ENCODE results near the gene ITGB1. TPM values are rescaled to one million over a fixed set of nuclear protein-coding genes. Genes with fewer than 3 reads are reported as not detected.

Gene ITGB1
- total RNA-seq, 2 experiments from 2014 or later: 45.1 to 45.4 TPM

- no peaks in the 10 kb centered on the region for H3K9me3 Mint-ChIP-seq
Measured at GRCh38 chr10:32972929-32973328, 14.9 kb upstream of the ITGB1 start.

GRCh38 chr10:32972460-32972859, 14.4 kb upstream of the ITGB1 start:
- Mint-ChIP-seq H3K36me3 (ENCODE audit: low read depth) (no peaks in the 10 kb centered on the region), H3K4me3 (no peak overlapping the region), H3K27me3 (no peaks in the 10 kb centered on the region), H3K27ac (no peak overlapping the region), H3K9me3 (no peaks in the 10 kb centered on the region), H3K4me1 (ENCODE audit: low read depth) (peaks cover 11% of the 10 kb centered on the region)
- CTCF ChIA-PET: interaction anchor here (2.0 kb wide), 1 partner anchor 8 kb away, joined by 8 read pairs; no protein-coding TSS in a partner anchor
- intact Hi-C loops (cut with micrococcal nuclease): no loop called here
- no peak for ATAC-seq
- DNase-seq: no peak
- POLR2A ChIA-PET: interaction anchor here (1.7 kb wide), 1 partner anchor 15 kb away, joined by 5 read pairs; no protein-coding TSS in a partner anchor
- TF ChIP-seq CTCF (IDR thresholded peaks at IDR 0.05): no peak

More at GRCh38 chr10:32972929-32973328, 14.9 kb upstream of the ITGB1 start:
- Mint-ChIP-seq H3K27ac (no peak overlapping the region), H3K4me3 (no peak overlapping the region), H3K36me3 (ENCODE audit: low read depth) (no peaks in the 10 kb centered on the region), H3K4me1 (ENCODE audit: low read depth) (peaks cover 11% of the 10 kb centered on the region), H3K27me3 (no peaks in the 10 kb centered on the region)
- TF ChIP-seq CTCF (IDR thresholded peaks at IDR 0.05): no peak
- no peak for DNase-seq
- intact Hi-C loops (cut with micrococcal nuclease): no loop called here
- no peak for ATAC-seq
- CTCF ChIA-PET: no interaction called here
- POLR2A ChIA-PET: no interaction called here

- ChIA-PET CTCF (interaction anchor here (1.1 to 2.0 kb wide), 3 partner anchors 9 to 12 kb away, joined by 4 to 8 read pairs (median 4); no protein-coding TSS in a partner anchor), POLR2A (interaction anchor here (1.7 kb wide), 1 partner anchor 14 kb away, joined by 5 read pairs; no protein-coding TSS in a partner anchor)
- Mint-ChIP-seq H3K27me3 (no peaks in the 10 kb centered on the region), H3K4me1 (ENCODE audit: low read depth) (peaks cover 11% of the 10 kb centered on the region), H3K9me3 (no peaks in the 10 kb centered on the region), H3K4me3 (no peak overlapping the region), H3K27ac (no peak overlapping the region), H3K36me3 (ENCODE audit: low read depth) (no peaks in the 10 kb centered on the region)
- no peak for TF ChIP-seq CTCF (IDR thresholded peaks at IDR 0.05)
- intact Hi-C loops (cut with micrococcal nuclease): no loop called here
- no peak for DNase-seq
- ATAC-seq: no peak
Measured at GRCh38 chr10:32971536-32972091, 13.6 kb upstream of the ITGB1 start.

GRCh38 chr10:32970910-32971309, 12.9 kb upstream of the ITGB1 start:
- ChIA-PET POLR2A (interaction anchor here (1.7 kb wide), 1 partner anchor 14 kb away, joined by 5 read pairs; no protein-coding TSS in a partner anchor), CTCF (interaction anchor here (1.1 to 2.0 kb wide), 3 partner anchors 10 to 12 kb away, joined by 4 to 8 read pairs (median 4); no protein-coding TSS in a partner anchor)
- DNase-seq (no peak), ATAC-seq (no peak)
- Mint-ChIP-seq H3K4me1 (ENCODE audit: low read depth) (peaks cover 11% of the 10 kb centered on the region), H3K36me3 (ENCODE audit: low read depth) (no peaks in the 10 kb centered on the region), H3K27ac (no peak overlapping the region), H3K27me3 (no peaks in the 10 kb centered on the region), H3K9me3 (no peaks in the 10 kb centered on the region), H3K4me3 (no peak overlapping the region)
- TF ChIP-seq CTCF (IDR thresholded peaks at IDR 0.05): no peak
- intact Hi-C loops (cut with micrococcal nuclease): no loop called here

- Mint-ChIP-seq H3K4me1 (ENCODE audit: low read depth) (peaks cover 16% of the 10 kb centered on the region), H3K27ac (no peak overlapping the region), H3K9me3 (no peaks in the 10 kb centered on the region), H3K36me3 (ENCODE audit: low read depth) (no peaks in the 10 kb centered on the region), H3K27me3 (no peaks in the 10 kb centered on the region), H3K4me3 (no peak overlapping the region)
- ATAC-seq: no peak
- no peak for TF ChIP-seq CTCF (IDR thresholded peaks at IDR 0.05)
- ChIA-PET POLR2A (no interaction called here), CTCF (interaction anchor here (0.7 kb wide), 1 partner anchor 51 kb away, joined by 3 read pairs; no protein-coding TSS in a partner anchor)
- intact Hi-C loops (cut with micrococcal nuclease): no loop called here
- DNase-seq: no peak
Measured at GRCh38 chr10:32964270-32964669, 6.2 kb upstream of the ITGB1 start.

All from activated CD8-positive, alpha-beta T cell treated with anti-CD3 and anti-CD28 coated beads for 36 hours (primary cell).